Immature natural killer cell (primary cell): ENCODE data around the gene PLEKHD1. TPM values are rescaled to one million over a fixed set of nuclear protein-coding genes. Genes with fewer than 3 reads are reported as not detected.
A peak's percentile ranks its signal among the peaks of the same experiment; 100 is the strongest.

Source experiments
- DNase-seq, 3 donors: peaks; one replicate each; pipeline ENCODE4 v3.0.0; 2022; ENCODE audit warnings: mixed read lengths in 1 of 3
- H3K27ac Mint-ChIP-seq, 6 donors: one replicate each; pipeline ENCODE4 v1.8.0; 2020; ENCODE audit warnings: mixed read lengths in 6 of 6, mild to moderate bottlenecking in 5 of 6, inconsistent platforms in 4 of 6, moderate library complexity in 3 of 6
- H3K27me3 Mint-ChIP-seq, 3 donors: one replicate each; pipeline ENCODE4 v1.8.0; 2020 to 2021; ENCODE audit warnings: low read depth in 3 of 3, mild to moderate bottlenecking in 3 of 3, mixed read lengths in 3 of 3, moderate library complexity in 3 of 3, inconsistent platforms in 1 of 3
- H3K36me3 Mint-ChIP-seq, 3 donors: one replicate each; pipeline ENCODE4 v1.8.0; 2020; ENCODE audit warnings: mixed read lengths in 3 of 3, inconsistent platforms in 2 of 3, mild to moderate bottlenecking in 2 of 3
- H3K4me1 Mint-ChIP-seq, 2 donors: one replicate each; pipeline ENCODE4 v1.8.0; 2020; ENCODE audit warnings: inconsistent platforms in 2 of 2, mild to moderate bottlenecking in 2 of 2, mixed read lengths in 2 of 2, moderate library complexity in 1 of 2
- H3K4me3 Mint-ChIP-seq, 5 donors: one replicate each; pipeline ENCODE4 v1.8.0; 2020; ENCODE audit warnings: mild to moderate bottlenecking in 5 of 5, mixed read lengths in 5 of 5, inconsistent platforms in 3 of 5, moderate library complexity in 3 of 5
- H3K9me3 Mint-ChIP-seq, 6 donors: one replicate each; pipeline ENCODE4 v1.8.0; 2020; ENCODE audit warnings: mild to moderate bottlenecking in 6 of 6, mixed read lengths in 6 of 6, inconsistent platforms in 4 of 6, moderate library complexity in 3 of 6
- polyA plus RNA-seq, 3 donors: library from polyadenylated mRNA; unstranded; fragments of 300-500 nt; fragmentation: Illumina TruSeq; gene quantifications; one replicate each; pipeline ENCODE4 v1.2.3, GENCODE V29; 2021

PLEKHD1 gene
- polyA plus RNA-seq = under 1 TPM in 2 of 3 donors, not detected in 1; 0.08 to 0.09 TPM

GRCh38 chr14:69484444-69485314, at the start of gene PLEKHD1:
PLEKHD1 (plus strand) TSS chr14:69484728; CDS start chr14:69484966, 238 bp downstream.
- DNase-seq = no peak
- Mint-ChIP-seq H3K4me1 (no peaks in the 10 kb centered on the region), H3K4me3 (no peak within 1 kb of the TSS), H3K27ac (no peak within 1 kb of the TSS), H3K9me3 (no peaks in the 10 kb centered on the region), H3K36me3 (no peaks in the 10 kb centered on the region), H3K27me3 (peaks cover 10 to 17% (median 12%) of the 10 kb centered on the region in 3 donors)

GRCh38 chr14:69439521-69440270, 44.8 kb upstream of the PLEKHD1 start:
- H3K36me3 Mint-ChIP-seq = peaks cover 15 to 24% (median 15%) of the 10 kb centered on the region in 3 donors
- DNase-seq = no peak
- no peak overlapping the region for H3K27ac Mint-ChIP-seq
- no peaks in the 10 kb centered on the region for H3K9me3 Mint-ChIP-seq
- peaks cover 0 to 2% (median 0%) of the 10 kb centered on the region in 3 donors for H3K27me3 Mint-ChIP-seq
- H3K4me1 Mint-ChIP-seq = peaks cover 6 to 16% of the 10 kb centered on the region in 2 donors
- no peak overlapping the region for H3K4me3 Mint-ChIP-seq

DNA sequence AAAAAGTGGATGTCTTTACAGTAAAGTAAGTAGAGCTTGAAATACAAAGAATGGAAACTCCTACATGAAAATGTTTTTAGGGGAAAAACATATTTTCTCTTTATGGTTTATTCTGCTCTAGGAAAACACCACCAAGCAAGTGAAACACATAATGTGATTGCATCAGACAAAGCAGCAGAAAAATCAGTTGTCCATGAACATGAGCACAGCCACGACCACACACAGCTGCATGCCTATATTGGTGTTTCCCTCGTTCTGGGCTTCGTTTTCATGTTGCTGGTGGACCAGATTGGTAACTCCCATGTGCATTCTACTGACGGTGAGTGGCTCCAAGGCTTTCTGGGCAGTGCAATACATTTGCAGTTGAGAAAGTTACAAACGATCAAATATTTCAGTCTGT, 42.6 kb upstream of the PLEKHD1 start:
- H3K27me3 Mint-ChIP-seq = peaks cover 0 to 3% (median 0%) of the 10 kb centered on the region in 3 donors
- peaks cover 15 to 32% (median 27%) of the 10 kb centered on the region in 3 donors for H3K36me3 Mint-ChIP-seq
- H3K4me3 Mint-ChIP-seq = no peak overlapping the region
- DNase-seq = no peak
- no peak overlapping the region for H3K27ac Mint-ChIP-seq
- no peaks in the 10 kb centered on the region for H3K9me3 Mint-ChIP-seq
- H3K4me1 Mint-ChIP-seq = peaks cover 0 to 2% of the 10 kb centered on the region in 2 donors

- H3K4me3 Mint-ChIP-seq = no peak overlapping the region
- H3K36me3 Mint-ChIP-seq = peaks cover 15 to 36% (median 29%) of the 10 kb centered on the region in 3 donors
- no peaks in the 10 kb centered on the region for H3K9me3 Mint-ChIP-seq
Measured at GRCh38 chr14:69443296-69443805, 41.2 kb upstream of the PLEKHD1 start.

GRCh38 chr14:69449216-69449615, 35.3 kb upstream of the PLEKHD1 start:
- Mint-ChIP-seq H3K27ac (no peak overlapping the region), H3K9me3 (no peaks in the 10 kb centered on the region), H3K36me3 (peaks cover 3 to 24% (median 22%) of the 10 kb centered on the region in 3 donors), H3K27me3 (peaks cover 0 to 1% (median 0%) of the 10 kb centered on the region in 3 donors), H3K4me3 (no peak overlapping the region), H3K4me1 (peaks cover 2 to 5% of the 10 kb centered on the region in 2 donors)
- no peak for DNase-seq

More at GRCh38 chr14:69443296-69443805, 41.2 kb upstream of the PLEKHD1 start:
- H3K27me3 Mint-ChIP-seq = peaks cover 0 to 3% (median 0%) of the 10 kb centered on the region in 3 donors
- peak overlapping the region in 1 of 6 donors; percentile 4 for H3K27ac Mint-ChIP-seq
- DNase-seq = no peak
- H3K4me1 Mint-ChIP-seq = peaks cover 2 to 5% of the 10 kb centered on the region in 2 donors

DNA sequence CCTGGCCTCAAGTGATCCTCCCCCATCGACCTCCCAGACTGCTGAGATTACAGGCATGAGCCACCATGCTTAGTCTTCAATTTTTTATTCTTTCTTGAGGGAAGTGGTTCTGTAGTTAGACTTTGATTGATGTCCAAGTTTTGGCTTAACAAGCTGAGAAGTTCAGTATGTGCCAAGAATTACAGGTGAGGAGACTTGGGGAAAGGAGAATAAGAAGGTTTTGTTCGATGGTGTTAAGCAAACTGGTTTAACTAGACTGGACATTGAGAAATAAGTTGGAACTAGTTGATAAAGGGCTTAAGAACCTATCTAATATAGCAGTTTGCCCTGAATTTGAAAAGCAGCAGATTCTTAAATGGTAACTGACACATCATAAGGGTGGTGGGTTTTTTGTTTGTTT, 32.6 kb upstream of the PLEKHD1 start:
- H3K36me3 Mint-ChIP-seq = peaks cover 6 to 15% (median 13%) of the 10 kb centered on the region in 3 donors
- peaks cover 0 to 2% (median 0%) of the 10 kb centered on the region in 3 donors for H3K27me3 Mint-ChIP-seq
- no peak overlapping the region for H3K27ac Mint-ChIP-seq
- H3K4me1 Mint-ChIP-seq = peaks cover 2 to 3% of the 10 kb centered on the region in 2 donors
- no peaks in the 10 kb centered on the region for H3K9me3 Mint-ChIP-seq
- no peak for DNase-seq
- no peak overlapping the region for H3K4me3 Mint-ChIP-seq

DNA sequence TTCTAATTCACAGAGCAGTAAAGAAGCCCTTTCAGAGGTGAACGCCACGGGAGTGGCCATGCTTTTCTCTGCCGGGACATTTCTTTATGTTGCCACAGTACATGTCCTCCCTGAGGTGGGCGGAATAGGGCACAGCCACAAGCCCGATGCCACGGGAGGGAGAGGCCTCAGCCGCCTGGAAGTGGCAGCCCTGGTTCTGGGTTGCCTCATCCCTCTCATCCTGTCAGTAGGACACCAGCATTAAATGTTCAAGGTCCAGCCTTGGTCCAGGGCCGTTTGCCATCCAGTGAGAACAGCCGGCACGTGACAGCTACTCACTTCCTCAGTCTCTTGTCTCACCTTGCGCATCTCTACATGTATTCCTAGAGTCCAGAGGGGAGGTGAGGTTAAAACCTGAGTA, 26.2 kb upstream of the PLEKHD1 start:
- Mint-ChIP-seq H3K36me3 (peaks cover 10 to 40% (median 10%) of the 10 kb centered on the region in 3 donors), H3K9me3 (no peaks in the 10 kb centered on the region), H3K4me1 (no peaks in the 10 kb centered on the region), H3K4me3 (no peak overlapping the region), H3K27ac (no peak overlapping the region), H3K27me3 (peaks cover 0 to 2% (median 1%) of the 10 kb centered on the region in 3 donors)
- no peak for DNase-seq

DNA sequence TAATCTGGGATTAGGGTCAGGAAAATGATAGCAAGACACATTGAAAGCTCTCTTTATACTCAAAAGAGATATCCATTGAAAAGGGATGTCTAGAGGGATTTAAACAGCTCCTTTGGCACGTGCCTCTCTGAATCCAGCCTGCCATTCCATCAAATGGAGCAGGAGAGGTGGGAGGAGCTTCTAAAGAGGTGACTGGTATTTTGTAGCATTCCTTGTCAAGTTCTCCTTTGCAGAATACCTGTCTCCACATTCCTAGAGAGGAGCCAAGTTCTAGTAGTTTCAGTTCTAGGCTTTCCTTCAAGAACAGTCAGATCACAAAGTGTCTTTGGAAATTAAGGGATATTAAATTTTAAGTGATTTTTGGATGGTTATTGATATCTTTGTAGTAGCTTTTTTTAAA, 25.4 kb upstream of the PLEKHD1 start:
- Mint-ChIP-seq H3K4me3 (no peak overlapping the region), H3K36me3 (peaks cover 10 to 40% (median 10%) of the 10 kb centered on the region in 3 donors), H3K4me1 (no peaks in the 10 kb centered on the region), H3K9me3 (no peaks in the 10 kb centered on the region), H3K27me3 (peaks cover 0 to 2% (median 1%) of the 10 kb centered on the region in 3 donors), H3K27ac (no peak overlapping the region)
- DNase-seq = no peak

- Mint-ChIP-seq H3K4me3 (no peak overlapping the region), H3K36me3 (peaks cover 10 to 40% (median 10%) of the 10 kb centered on the region in 3 donors), H3K4me1 (no peaks in the 10 kb centered on the region), H3K9me3 (no peaks in the 10 kb centered on the region), H3K27ac (peak overlapping the region in 1 of 6 donors; percentile 50), H3K27me3 (peaks cover 0 to 2% (median 1%) of the 10 kb centered on the region in 3 donors)
- DNase-seq = peak; percentile 29 to 42 (median 35)
Measured at GRCh38 chr14:69460093-69460701, 24.3 kb upstream of the PLEKHD1 start.

DNA sequence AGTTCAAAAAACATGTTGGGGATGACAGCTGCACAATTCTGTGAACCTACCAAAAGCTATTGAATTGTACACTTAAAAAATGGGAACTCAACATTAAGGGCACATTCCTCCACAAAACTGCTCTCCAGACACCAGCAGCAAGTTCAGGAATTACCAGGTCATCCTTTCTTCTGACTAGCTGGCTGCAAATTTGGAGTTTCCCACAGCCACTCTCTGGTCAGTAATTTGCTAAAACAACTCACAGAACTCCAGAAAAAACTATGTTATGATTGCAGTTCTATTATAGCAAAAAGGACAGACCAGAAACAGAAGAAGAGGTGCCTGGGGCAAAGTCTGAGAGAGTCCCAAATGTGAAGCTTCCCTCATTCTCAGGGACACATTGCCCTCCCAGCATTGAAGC, 20.1 kb upstream of the PLEKHD1 start:
- Mint-ChIP-seq H3K9me3 (no peaks in the 10 kb centered on the region), H3K27ac (no peak overlapping the region), H3K36me3 (peaks cover 0 to 22% (median 5%) of the 10 kb centered on the region in 3 donors), H3K4me3 (no peak overlapping the region), H3K4me1 (no peaks in the 10 kb centered on the region), H3K27me3 (no peaks in the 10 kb centered on the region)
- no peak for DNase-seq

GRCh38 chr14:69464829-69465228, 19.7 kb upstream of the PLEKHD1 start:
- H3K9me3 Mint-ChIP-seq = no peaks in the 10 kb centered on the region
- no peaks in the 10 kb centered on the region for H3K27me3 Mint-ChIP-seq
- no peak overlapping the region for H3K27ac Mint-ChIP-seq
- peaks cover 0 to 19% (median 5%) of the 10 kb centered on the region in 3 donors for H3K36me3 Mint-ChIP-seq
- no peaks in the 10 kb centered on the region for H3K4me1 Mint-ChIP-seq
- H3K4me3 Mint-ChIP-seq = no peak overlapping the region
- no peak for DNase-seq

DNA sequence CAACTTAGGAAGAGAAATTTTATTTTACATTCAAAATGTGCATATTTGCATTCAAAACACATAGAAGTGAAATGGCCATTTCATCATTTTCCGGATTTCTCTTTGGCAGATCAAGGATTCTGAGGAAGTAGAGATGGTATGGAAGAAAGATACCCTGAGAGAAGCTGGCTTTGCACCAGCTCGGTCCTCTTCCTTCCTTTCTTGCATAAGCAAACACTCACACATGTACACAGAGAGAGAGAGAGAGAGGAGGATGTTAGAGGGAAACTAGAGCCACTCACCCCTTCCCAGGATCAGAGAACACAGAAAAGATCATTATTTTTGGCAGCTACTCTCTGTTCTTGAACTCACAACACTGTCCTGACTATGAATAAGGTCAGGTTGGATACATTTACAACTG, 15.6 kb upstream of the PLEKHD1 start:
- Mint-ChIP-seq H3K9me3 (no peaks in the 10 kb centered on the region), H3K27ac (no peak overlapping the region), H3K36me3 (peaks cover 0 to 7% (median 4%) of the 10 kb centered on the region in 3 donors), H3K4me3 (no peak overlapping the region), H3K27me3 (peaks cover 0 to under 1% (median 0%) of the 10 kb centered on the region in 3 donors), H3K4me1 (no peaks in the 10 kb centered on the region)
- DNase-seq = no peak

DNA sequence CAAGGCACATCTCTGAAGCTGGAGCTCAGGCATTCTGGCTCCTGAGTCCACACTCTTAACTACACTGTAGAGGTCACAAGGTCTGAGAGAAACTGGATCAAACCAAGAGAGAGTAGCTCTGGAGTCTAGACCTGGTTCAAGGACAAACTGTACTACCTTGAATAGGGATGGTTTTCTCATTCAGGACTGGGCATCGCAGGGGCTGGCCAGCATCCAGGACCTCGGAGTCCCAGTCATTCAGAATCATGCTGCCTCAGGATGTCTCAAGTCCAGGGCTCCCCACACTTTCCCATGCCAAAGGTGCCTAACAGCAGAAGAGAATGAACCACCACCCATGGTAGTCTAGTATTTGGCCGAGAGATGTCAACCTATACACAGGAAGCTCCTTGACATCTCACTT, 13.1 kb upstream of the PLEKHD1 start:
- H3K27me3 Mint-ChIP-seq = peaks cover 0 to 3% (median 0%) of the 10 kb centered on the region in 3 donors
- DNase-seq = no peak
- no peak overlapping the region for H3K27ac Mint-ChIP-seq
- H3K9me3 Mint-ChIP-seq = peaks cover 0 to 2% (median 0%) of the 10 kb centered on the region in 6 donors
- no peaks in the 10 kb centered on the region for H3K4me1 Mint-ChIP-seq
- H3K36me3 Mint-ChIP-seq = peaks cover 0 to 7% (median 4%) of the 10 kb centered on the region in 3 donors
- no peak overlapping the region for H3K4me3 Mint-ChIP-seq
